ENCODE results near the gene MCU.
"Not testable (repeated sequence)": the region's sequence is repeated elsewhere in the genome, so short reads cannot be mapped to it uniquely, and the experiment has no call there.

The MCU gene, protein sequence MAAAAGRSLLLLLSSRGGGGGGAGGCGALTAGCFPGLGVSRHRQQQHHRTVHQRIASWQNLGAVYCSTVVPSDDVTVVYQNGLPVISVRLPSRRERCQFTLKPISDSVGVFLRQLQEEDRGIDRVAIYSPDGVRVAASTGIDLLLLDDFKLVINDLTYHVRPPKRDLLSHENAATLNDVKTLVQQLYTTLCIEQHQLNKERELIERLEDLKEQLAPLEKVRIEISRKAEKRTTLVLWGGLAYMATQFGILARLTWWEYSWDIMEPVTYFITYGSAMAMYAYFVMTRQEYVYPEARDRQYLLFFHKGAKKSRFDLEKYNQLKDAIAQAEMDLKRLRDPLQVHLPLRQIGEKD

GRCh38 chr10:72691863-72692743 lies at the start of gene MCU:
TSS of gene MCU (plus strand) at chr10:72692143. CDS start at chr10:72692152, 9 bp downstream.
- DNase-seq, result peak; percentile 94

GRCh38 chr10:72642318-72642717 lies 49.6 kb upstream of the MCU start:
- DNase-seq, result no peak

- no peak for DNase-seq
Measured at GRCh38 chr10:72645263-72645858, 46.6 kb upstream of the MCU start.

DNA sequence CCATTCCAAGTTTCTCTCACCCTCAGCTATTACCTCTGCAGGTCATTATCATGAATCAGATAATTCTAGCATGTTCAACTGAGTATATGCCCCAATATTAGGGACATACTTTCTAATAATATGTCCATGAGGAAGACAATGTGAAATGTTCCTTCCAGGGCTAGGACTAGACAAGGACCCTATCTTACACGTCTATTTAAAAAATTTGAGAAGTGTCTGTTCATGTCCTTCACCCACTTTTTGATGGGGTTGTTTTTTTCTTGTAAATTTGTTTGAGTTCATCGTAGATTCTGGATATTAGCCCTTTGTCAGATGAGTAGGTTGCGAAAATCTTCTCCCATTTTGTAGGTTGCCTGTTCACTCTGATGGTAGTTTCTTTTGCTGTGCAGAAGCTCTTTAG lies 45.0 kb upstream of the MCU start:
- DNase-seq, result not testable (repeated sequence)

DNA sequence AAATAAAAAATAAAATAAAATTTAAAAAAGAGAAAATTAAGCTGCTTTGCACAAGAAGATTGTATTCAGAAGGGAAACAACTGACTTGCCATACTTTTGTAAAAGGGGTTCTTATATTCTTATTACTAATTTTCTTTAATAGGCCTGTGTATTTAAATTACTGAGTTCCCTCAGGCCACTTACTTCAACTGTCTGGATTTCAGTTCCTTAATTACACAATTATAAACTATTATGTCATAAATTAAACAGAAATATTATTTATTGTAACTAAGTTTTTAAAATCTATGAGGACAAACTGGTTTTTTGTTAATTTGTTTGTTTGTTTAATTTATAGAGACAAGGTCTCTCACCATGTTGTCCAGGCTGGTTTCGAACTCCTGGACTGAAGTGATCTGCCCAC lies 43.6 kb upstream of the MCU start:
- DNase-seq, result no peak

GRCh38 chr10:72649291-72649690 lies 42.7 kb upstream of the MCU start:
- no peak for DNase-seq

DNA sequence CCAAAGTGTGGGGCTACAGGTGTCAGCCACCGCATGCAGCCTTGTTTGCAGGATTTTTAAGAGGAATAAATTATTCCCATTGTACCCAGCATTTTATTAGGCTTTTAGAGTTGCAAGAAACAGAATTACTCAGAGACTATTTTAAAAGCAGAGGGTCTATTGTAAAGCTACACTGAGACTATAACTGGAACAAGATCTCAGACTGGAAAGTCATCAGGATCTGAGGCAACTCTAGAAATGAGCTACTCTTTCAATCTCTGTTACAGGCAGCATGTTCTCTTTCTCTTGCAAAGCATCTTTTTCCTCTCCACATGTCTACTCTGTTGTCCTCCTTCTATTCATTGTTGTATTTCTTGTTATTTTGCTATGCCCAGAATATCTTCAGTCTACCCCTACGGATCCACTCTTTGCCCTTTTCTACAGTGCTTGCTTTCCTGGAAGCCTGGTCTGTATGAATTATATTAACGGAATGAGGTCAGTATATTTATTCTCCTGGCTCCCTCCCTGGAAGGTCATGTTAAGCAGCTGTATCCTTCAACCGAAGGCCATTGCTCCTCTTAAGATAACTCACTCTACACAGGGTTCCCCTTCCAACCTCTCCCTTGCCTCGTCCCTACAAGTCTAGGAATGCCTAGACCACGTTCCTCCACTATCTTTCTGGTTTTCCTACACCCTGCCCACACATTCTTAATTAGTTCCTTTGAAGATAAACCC lies 38.4 kb upstream of the MCU start:
- DNase-seq, result no peak

GRCh38 chr10:72654720-72655119 lies 37.2 kb upstream of the MCU start:
- DNase-seq, result no peak

GRCh38 chr10:72658696-72659400 lies 33.1 kb upstream of the MCU start:
- no peak for DNase-seq

GRCh38 chr10:72659694-72660093 lies 32.2 kb upstream of the MCU start:
- no peak for DNase-seq

- no peak for DNase-seq
Measured at GRCh38 chr10:72660220-72660619, 31.7 kb upstream of the MCU start.

DNA sequence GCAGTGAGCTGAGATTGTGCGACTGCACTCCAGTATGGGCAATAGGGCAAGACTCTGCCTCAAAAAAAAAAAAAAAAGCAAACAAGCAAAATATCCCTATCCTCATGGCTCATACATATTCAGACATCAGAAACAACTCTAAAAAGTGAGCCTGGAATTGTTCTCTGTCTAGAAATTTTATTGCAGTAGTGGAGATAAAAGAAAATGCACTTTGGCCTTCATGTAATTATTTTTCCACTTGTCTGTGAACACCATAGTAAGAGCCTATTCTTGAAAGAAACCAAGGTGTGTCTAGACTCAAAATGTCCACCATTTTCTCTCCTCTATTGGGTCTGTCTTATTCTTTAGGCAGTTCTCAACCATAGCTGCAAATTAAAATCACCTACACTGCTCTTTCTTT lies 30.5 kb upstream of the MCU start:
- no peak for DNase-seq

GRCh38 chr10:72663971-72664370 lies 28.0 kb upstream of the MCU start:
- no peak for DNase-seq

DNA sequence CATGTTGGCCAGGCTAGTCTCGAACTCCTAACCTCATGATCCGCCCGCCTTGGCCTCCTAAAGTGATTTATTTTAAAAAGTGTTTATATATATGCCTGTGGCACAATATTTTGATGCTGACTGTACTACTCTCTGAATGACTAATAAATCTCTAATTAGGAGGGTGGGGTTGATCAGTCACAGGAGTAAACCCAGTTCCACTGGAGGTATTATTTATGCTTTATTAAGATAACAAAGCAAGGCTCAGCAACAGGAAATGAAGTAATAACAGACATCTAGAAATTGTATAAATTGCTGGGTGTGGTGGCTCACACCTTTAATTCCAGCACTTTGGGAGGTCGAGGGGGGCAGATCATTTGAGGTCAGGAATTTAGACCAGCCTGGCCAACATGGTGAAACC lies 26.0 kb upstream of the MCU start:
- DNase-seq, result no peak

- DNase-seq, result no peak
Measured at GRCh38 chr10:72667207-72667864, 24.6 kb upstream of the MCU start.

DNA sequence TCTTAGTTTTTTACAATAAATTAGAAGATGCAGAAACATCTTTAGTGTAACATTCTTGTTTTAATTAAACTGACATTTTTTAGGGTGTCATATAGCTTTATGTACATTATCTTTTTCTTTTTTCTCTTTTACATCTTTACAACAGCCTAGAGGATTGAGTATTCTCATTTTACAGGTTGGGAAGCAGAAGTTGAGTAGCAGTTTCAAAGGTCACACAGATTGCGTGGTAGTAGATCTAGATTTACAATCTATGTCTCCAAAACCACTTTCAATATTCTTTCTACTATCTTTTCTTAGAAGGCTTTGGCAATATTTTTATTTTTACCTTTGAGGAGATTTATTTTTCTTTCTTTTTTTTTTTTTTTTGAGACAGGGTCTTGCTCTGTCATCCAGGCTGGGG lies 18.7 kb upstream of the MCU start:
- DNase-seq, result no peak

GRCh38 chr10:72674174-72674573 lies 17.8 kb upstream of the MCU start:
- not testable (repeated sequence) for DNase-seq

GRCh38 chr10:72679838-72680241 lies 12.1 kb upstream of the MCU start:
- DNase-seq, result no peak

DNA sequence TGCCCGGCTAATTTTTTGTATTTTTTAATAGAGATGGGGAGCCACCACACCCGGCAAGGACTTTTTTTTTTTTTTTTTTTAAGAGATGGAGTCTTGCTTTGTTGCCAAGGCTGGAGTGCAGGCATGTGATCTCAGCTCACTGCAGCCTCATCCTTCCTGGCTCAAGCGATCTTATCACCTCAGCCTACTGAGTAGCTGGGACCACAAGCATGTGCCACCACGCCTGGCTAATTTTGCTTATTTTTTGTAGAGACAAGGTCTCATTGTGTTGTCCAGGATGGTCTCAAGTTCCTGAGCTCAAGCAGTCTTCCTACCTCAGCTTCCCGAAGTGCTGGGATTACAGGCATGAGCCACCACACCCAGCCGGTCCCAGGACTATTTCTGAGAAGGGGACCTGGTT lies 9.3 kb upstream of the MCU start:
- DNase-seq, result no peak

DNA sequence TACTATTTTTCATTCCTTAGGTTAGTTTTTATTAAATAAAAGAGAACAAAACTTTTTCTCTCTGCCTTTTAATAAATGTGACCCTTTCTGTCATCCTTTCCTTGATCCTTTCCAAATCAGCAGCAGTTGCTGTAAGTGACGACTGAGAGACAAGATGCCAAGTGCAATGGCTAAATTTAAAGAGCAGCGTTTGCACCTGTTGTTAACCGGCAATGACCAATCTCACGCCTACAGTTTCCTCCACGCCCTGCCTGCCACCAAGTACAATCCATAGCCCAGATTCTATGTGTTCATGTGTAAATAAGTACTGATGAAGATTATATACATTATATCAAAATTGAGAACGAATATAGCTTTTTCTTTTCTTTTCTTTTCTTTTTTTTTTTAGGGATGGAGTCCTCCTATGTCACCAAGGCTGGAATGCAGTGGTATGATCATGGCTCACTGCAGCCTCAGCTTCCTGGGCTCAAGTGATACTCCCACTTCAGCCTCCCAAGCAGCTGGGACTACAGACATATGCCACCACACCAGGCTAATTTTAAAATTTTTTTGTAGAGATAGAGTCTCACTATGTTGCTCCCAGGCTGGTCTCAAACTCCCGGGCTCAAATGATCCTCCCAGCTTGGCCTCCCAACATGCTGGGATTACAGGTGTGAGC lies 6.5 kb upstream of the MCU start:
- DNase-seq, result no peak

- DNase-seq, result not testable (repeated sequence)
Measured at GRCh38 chr10:72686430-72686829, 5.5 kb upstream of the MCU start.

All from activated CD8-positive, alpha-beta memory T cell treated with anti-CD3 and anti-CD28 coated beads, Interleukin-2, amount 50 U/mL, for 48 hours (primary cell).